GM18861 (cell line): ENCODE results near the gene SPINT3.
"Not testable (repeated sequence)": the region's sequence is repeated elsewhere in the genome, so short reads cannot be mapped to it uniquely, and the experiment has no call there.

Source experiments
- ATAC-seq: cut with Tn5 transposase; IDR thresholded peaks from one replicate; pipeline ENCODE4 v1.9.1; 2021; ENCODE audit not compliant: unreplicated experiment

The SPINT3 gene

GRCh38 chr20:45503403-45503802 lies 12.0 kb downstream of the SPINT3 start:
- ATAC-seq: no peak

- ATAC-seq: no peak
Observed at GRCh38 chr20:45502561-45502960, 12.9 kb downstream of the SPINT3 start.

GRCh38 chr20:45501600-45501999 lies 13.8 kb downstream of the SPINT3 start:
- no peak for ATAC-seq

GRCh38 chr20:45500022-45500421 lies 15.4 kb downstream of the SPINT3 start:
- ATAC-seq: no peak

GRCh38 chr20:45497971-45498494 lies 17.4 kb downstream of the SPINT3 start:
- no peak for ATAC-seq

- ATAC-seq: no peak
Observed at GRCh38 chr20:45496166-45496565, 19.3 kb downstream of the SPINT3 start.

GRCh38 chr20:45495501-45495941 lies 19.9 kb downstream of the SPINT3 start:
- ATAC-seq: no peak

GRCh38 chr20:45489083-45489531 lies 26.3 kb downstream of the SPINT3 start:
- no peak for ATAC-seq

GRCh38 chr20:45487231-45487635 lies 28.2 kb downstream of the SPINT3 start:
- ATAC-seq: no peak

- ATAC-seq: no peak
Observed at GRCh38 chr20:45485388-45485787, 30.0 kb downstream of the SPINT3 start.

GRCh38 chr20:45484676-45485075 lies 30.7 kb downstream of the SPINT3 start:
- ATAC-seq: no peak

GRCh38 chr20:45479822-45480221 lies 35.6 kb downstream of the SPINT3 start:
- no peak for ATAC-seq

- ATAC-seq: not testable (repeated sequence)
Observed at GRCh38 chr20:45477530-45478148, 37.8 kb downstream of the SPINT3 start.

GRCh38 chr20:45472286-45472685 lies 43.1 kb downstream of the SPINT3 start:
- ATAC-seq: not testable (repeated sequence)

GRCh38 chr20:45470937-45471336 lies 44.5 kb downstream of the SPINT3 start:
- ATAC-seq: peak; percentile 31

GRCh38 chr20:45470262-45470931 lies 45.0 kb downstream of the SPINT3 start:
- ATAC-seq: peak; percentile 59

GRCh38 chr20:45469336-45470261 lies 45.8 kb downstream of the SPINT3 start, which contains the start of gene WFDC2:
Gene WFDC2, plus strand, starts transcription at chr20:45469753. Its CDS starts 29 bp downstream, at chr20:45469782.
- no peak for ATAC-seq

GRCh38 chr20:45467861-45468260 lies 47.6 kb downstream of the SPINT3 start:
- ATAC-seq: no peak

- no peak for ATAC-seq
Observed at GRCh38 chr20:45467172-45467571, 48.2 kb downstream of the SPINT3 start.

- no peak for ATAC-seq
Observed at GRCh38 chr20:45465491-45466266, 49.7 kb downstream of the SPINT3 start.
